A549 (cell line): ENCODE results near the gene SLC45A3. TPM values are rescaled to one million over a fixed set of nuclear protein-coding genes. Genes with fewer than 3 reads are reported as not detected.

ENCODE experiments used
- ATAC-seq, 2 experiments: fragments of 200-7000 bp in 1 of 2; fragments of >200 bp in 1 of 2; cut with Nextera tagmentation in 1 of 2; cut with Tn5 transposase in 1 of 2; 3 replicates each; pipeline versions ENCODE4 v1.8.0 to v1.9.1; 2018 to 2020; ENCODE audit warnings: mild to moderate bottlenecking in 1 of 2, moderate library complexity in 1 of 2
- CTCF ChIA-PET: fragments of 300-600 bp; sonication (Branson Sonifier 250); formaldehyde crosslinking; extraction: SDS; loops from one replicate; lab custom pipeline; 2021; ENCODE audit warnings: antibody characterized with exemption, inconsistent platforms; lab: Yijun Ruan, JAX
- POLR2A ChIA-PET: fragments of 350-600 bp; formaldehyde crosslinking; extraction: SDS; loops from one replicate; lab custom pipeline; 2021; ENCODE audit warnings: antibody characterized with exemption, inconsistent platforms; lab: Yijun Ruan, JAX
- DNase-seq, 2 experiments: peaks; one replicate each; pipeline versions ENCODE4 v3.0.0 to v3.0.0-alpha.2; 2011 to 2016; ENCODE audit warnings: low read depth in 1 of 2, low spot score in 1 of 2
- FAIRE-seq: peaks from 2 replicates; lab custom pipeline; 2011; peaks lifted over from hg19 to GRCh38; lab: Jason Lieb, UNC
- H3K27ac ChIP-seq, 2 experiments: fragments of >200 bp; sonication (Bioruptor Twin); formaldehyde crosslinking; 3 replicates each; pipeline ENCODE4 v1.5.1; 2016 to 2017
- H3K4me1 ChIP-seq: fragments of >200 bp; sonication (Bioruptor Twin); formaldehyde crosslinking; 3 replicates; pipeline ENCODE4 v1.6.1; 2016
- H3K4me2 ChIP-seq: fragments of >200 bp; sonication (Bioruptor Twin); formaldehyde crosslinking; 3 replicates; pipeline ENCODE4 v1.6.1; 2016
- H3K4me3 ChIP-seq: fragments of >200 bp; sonication (Bioruptor Twin); formaldehyde crosslinking; 3 replicates; pipeline ENCODE4 v1.5.1; 2016
- H3K9me3 ChIP-seq: fragments of >200 bp; sonication (Bioruptor Twin); formaldehyde crosslinking; 3 replicates; pipeline ENCODE4 v1.6.1; 2016
- CBX2 ChIP-seq: fragments of 200-600 bp; sonication (generic); IDR thresholded peaks from 2 replicates; pipeline ENCODE4 v1.6.1; 2016; ENCODE audit warnings: low read depth, mild to moderate bottlenecking, borderline replicate concordance
- CEBPB ChIP-seq, 2 experiments: fragments of >200 bp in 1 of 2; sonication (Bioruptor Twin) in 1 of 2; formaldehyde crosslinking in 1 of 2; IDR thresholded peaks; 2 replicates each; pipeline ENCODE4 v1.6.1; 2012 to 2016
- CHD2 ChIP-seq: fragments of 150-350 bp; IDR thresholded peaks from 2 replicates; pipeline ENCODE4 v1.6.1; 2014; ENCODE audit warnings: low read length; ENCODE audit not compliant: partially characterized antibody
- CTCF ChIP-seq: fragments of >200 bp; sonication (Bioruptor Twin); formaldehyde crosslinking; IDR thresholded peaks from 3 replicates; pipeline ENCODE4 v1.5.1; 2016
- EHF ChIP-seq: fragments of 250-450 bp; sonication (Bioruptor Pico); IDR thresholded peaks from 2 replicates; pipeline ENCODE4 v1.5.0; 2020; ENCODE audit warnings: mild to moderate bottlenecking
- FOSL2 ChIP-seq, 2 experiments: fragments of 450-650 bp in 1 of 2; fragments of >200 bp in 1 of 2; sonication (Bioruptor Twin) in 1 of 2; formaldehyde crosslinking; IDR thresholded peaks; 2 replicates each; pipeline versions ENCODE4 v1.5.0 to v1.6.1; 2016 to 2020; ENCODE audit warnings: mild to moderate bottlenecking in 1 of 2, moderate library complexity in 1 of 2
- GATA3 ChIP-seq: IDR thresholded peaks from 2 replicates; pipeline ENCODE4 v1.6.1; 2012; ENCODE audit warnings: borderline replicate concordance
- HDAC2 ChIP-seq: fragments of 200-600 bp; sonication (generic); IDR thresholded peaks from 2 replicates; pipeline ENCODE4 v1.6.1; 2016
- JUN ChIP-seq, 2 experiments: fragments of >200 bp; sonication (Bioruptor Twin); formaldehyde crosslinking; IDR thresholded peaks; 2 replicates in 1 of 2; 3 replicates in 1 of 2; pipeline ENCODE4 v1.6.1; 2016 to 2017
- JUNB ChIP-seq: fragments of >200 bp; sonication (Bioruptor Twin); formaldehyde crosslinking; IDR thresholded peaks from 2 replicates; pipeline ENCODE4 v1.6.1; 2016
- KDM1A ChIP-seq: fragments of 200-600 bp; sonication (generic); IDR thresholded peaks from 2 replicates; pipeline ENCODE4 v1.6.1; 2016; ENCODE audit warnings: low read depth, mild to moderate bottlenecking
- KDM5A ChIP-seq: fragments of 200-600 bp; sonication (generic); IDR thresholded peaks from 2 replicates; pipeline ENCODE4 v1.6.1; 2016; ENCODE audit warnings: antibody characterized with exemption, mild to moderate bottlenecking
- MAFK ChIP-seq: fragments of 450-650 bp; IDR thresholded peaks from 2 replicates; pipeline ENCODE4 v1.6.1; 2014; ENCODE audit not compliant: partially characterized antibody
- MAZ ChIP-seq: fragments of 150-350 bp; IDR thresholded peaks from 2 replicates; pipeline ENCODE4 v1.6.1; 2014; ENCODE audit warnings: antibody characterized with exemption, low read depth, low read length, borderline replicate concordance
- NFE2L2 ChIP-seq: fragments of 150-350 bp; conservative IDR thresholded peaks from 2 replicates; pipeline ENCODE4 v1.6.1; 2014; ENCODE audit warnings: low read length
- PHF8 ChIP-seq: fragments of 200-600 bp; sonication (generic); IDR thresholded peaks from 2 replicates; pipeline ENCODE4 v1.6.1; 2016; ENCODE audit warnings: low read depth, mild to moderate bottlenecking, antibody characterized with exemption, moderate library complexity, borderline replicate concordance
- RAD21 ChIP-seq, 2 experiments: fragments of >200 bp in 1 of 2; sonication (Bioruptor Twin) in 1 of 2; formaldehyde crosslinking in 1 of 2; IDR thresholded peaks in 1 of 2; conservative IDR thresholded peaks in 1 of 2; 2 replicates in 1 of 2; 3 replicates in 1 of 2; pipeline ENCODE4 v1.6.1; 2012 to 2018; ENCODE audit warnings: inconsistent platforms in 1 of 2
- RFX5 ChIP-seq: fragments of 450-650 bp; IDR thresholded peaks from 2 replicates; pipeline ENCODE4 v1.7.1; 2014; ENCODE audit warnings: antibody characterized with exemption, mild to moderate bottlenecking, moderate library complexity
- TP53 ChIP-seq: fragments of 250-450 bp; sonication (Bioruptor Pico); IDR thresholded peaks from 2 replicates; pipeline ENCODE4 v1.5.0; 2021; ENCODE audit warnings: mild to moderate bottlenecking, moderate library complexity
- USF2 ChIP-seq: fragments of 450-650 bp; IDR thresholded peaks from 2 replicates; pipeline ENCODE4 v1.6.1; 2014; ENCODE audit warnings: antibody characterized with exemption
- ZNF302 ChIP-seq: fragments of 250-450 bp; sonication (Bioruptor Pico); IDR thresholded peaks from 2 replicates; pipeline ENCODE4 v1.9.0; 2021; ENCODE audit warnings: inconsistent platforms, mild to moderate bottlenecking, moderate library complexity
- WGBS: methylation state at CpG from one replicate; pipeline ENCODE4 v1.1.6; 2017; ENCODE audit errors: missing lambda C conversion rate; 5-methylcytosine and 5-hydroxymethylcytosine counted together
- polyA plus RNA-seq, 4 experiments: library from polyadenylated mRNA; depleted of rRNA in 3 of 4; stranded (reverse); fragments of >200 nt; fragmentation: RNase III in 1 of 4; extraction: RNeasy Plus Mini Kit Qiagen cat#74134 plus additional on column Dnase treatment in 1 of 4; gene quantifications; 2 replicates in 3 of 4; 3 replicates in 1 of 4; pipeline ENCODE4 v1.2.3, GENCODE V29; 2011 to 2017

SLC45A3 gene
- polyA plus RNA-seq, 2 of the 4 experiments (the other 2 are of a cell fraction), result 2.8 to 3.4 TPM

GRCh38 chr1:205689479-205689878 lies 9.2 kb upstream of the SLC45A3 start:
- no peak overlapping the region for H3K27ac ChIP-seq
- ATAC-seq (peak in 1 of 2 experiments; percentile 14; a peak in 1 of 6 replicates), DNase-seq (no peak), FAIRE-seq (no peak)
- no peaks in the 10 kb centered on the region for H3K9me3 ChIP-seq
- ChIA-PET CTCF (interaction anchor here (1.0 to 10.9 kb wide), 6 partner anchors 10 to 95 kb away, joined by 3 to 85 read pairs (median 4); partner anchors contain the start of gene SLC45A3), POLR2A (no interaction called here)
- WGBS, result 92% methylated on average over 5 of the region's 5 CpGs
- no peak overlapping the region for H3K4me2 ChIP-seq
- H3K4me3 ChIP-seq, result no peak overlapping the region
- 0 out of 3 replicates have a peak, but pooled peaks cover 3% of the 10 kb centered on the region for H3K4me1 ChIP-seq
- TF ChIP-seq CTCF, result no peak
- no peak for TF ChIP-seq MAFK
- no peak for TF ChIP-seq CHD2
- no peak for TF ChIP-seq CBX2
- no peak for TF ChIP-seq ZNF302 (CRISPR knock-in tag)
- TF ChIP-seq, all 56 proteins: peak for 0

- ChIA-PET POLR2A (no interaction called here), CTCF (interaction anchor here (0.7 to 10.9 kb wide), 10 partner anchors 9 to 335 kb away, joined by 3 to 85 read pairs (median 4); partner anchors contain the start of gene SLC45A3)
- Histone ChIP-seq H3K9me3 (no peaks in the 10 kb centered on the region), H3K27ac (no peak overlapping the region), H3K4me2 (no peak overlapping the region), H3K4me1 (0 out of 3 replicates have a peak, but pooled peaks cover 3% of the 10 kb centered on the region), H3K4me3 (no peak overlapping the region)
- ATAC-seq (no peak), FAIRE-seq (no peak), DNase-seq (no peak)
- no peak for TF ChIP-seq ZNF302 (CRISPR knock-in tag)
- TF ChIP-seq PHF8, result no peak
- no peak for TF ChIP-seq KDM5A
- no peak for TF ChIP-seq FOSL2 (IDR thresholded peaks at IDR 0.05)
- no peak for TF ChIP-seq FOSL2 (CRISPR knock-in tag; IDR thresholded peaks at IDR 0.05)
- TF ChIP-seq JUNB, result no peak
- no peak for TF ChIP-seq USF2
- TF ChIP-seq HDAC2, result no peak
- no peak for TF ChIP-seq EHF (CRISPR knock-in tag)
- no peak for TF ChIP-seq RFX5
- no peak for TF ChIP-seq TP53 (CRISPR knock-in tag)
- TF ChIP-seq KDM1A, result no peak
- TF ChIP-seq NFE2L2, result no peak
- no peak for TF ChIP-seq MAZ
- TF ChIP-seq RAD21 (conservative IDR thresholded peaks at IDR 0.05 in 1 of 2, IDR thresholded peaks at IDR 0.05 in 1 of 2), result no peak
- TF ChIP-seq CTCF, result no peak
- TF ChIP-seq GATA3, result no peak
- no peak for TF ChIP-seq CEBPB (IDR thresholded peaks at IDR 0.05)
- no peak for TF ChIP-seq JUN (IDR thresholded peaks at IDR 0.05)
- WGBS, result 63% methylated on average over 7 of the region's 7 CpGs
Observed at GRCh38 chr1:205688171-205689080, 8.1 kb upstream of the SLC45A3 start.
